Nephron (organoid): ENCODE results near the gene ARID1B.

ENCODE experiments used
- H3K27ac Mint-ChIP-seq, 3 experiments: 2 replicates each; pipeline ENCODE4 v1.8.0; 2020; ENCODE audit warnings: mixed read lengths in 3 of 3, mild to moderate bottlenecking in 2 of 3, moderate library complexity in 1 of 3
- H3K27me3 Mint-ChIP-seq: 2 replicates; pipeline ENCODE4 v1.8.0; 2021; ENCODE audit warnings: low read depth, mild to moderate bottlenecking, moderate library complexity, mixed read lengths
- H3K36me3 Mint-ChIP-seq: 2 replicates; pipeline ENCODE4 v1.8.0; 2020; ENCODE audit warnings: low read depth, mixed read lengths
- H3K4me1 Mint-ChIP-seq: 2 replicates; pipeline ENCODE4 v1.8.0; 2020; ENCODE audit warnings: mixed read lengths
- H3K4me3 Mint-ChIP-seq, 3 experiments: 2 replicates each; pipeline ENCODE4 v1.8.0; 2020; ENCODE audit warnings: mild to moderate bottlenecking in 3 of 3, mixed read lengths in 3 of 3, moderate library complexity in 2 of 3
- H3K9me3 Mint-ChIP-seq: 2 replicates; pipeline ENCODE4 v1.8.0; 2020; ENCODE audit warnings: mixed read lengths
- CTCF ChIP-seq, 3 experiments: fragments of 200-600 bp; sonication (generic); IDR thresholded peaks; one replicate each; pipeline ENCODE4 v1.5.0; 2021; ENCODE audit warnings: antibody characterized with exemption in 3 of 3; ENCODE audit not compliant: unreplicated experiment in 3 of 3

The ARID1B gene

GRCh38 chr6:157203764-157204163, 426.6 kb downstream of the ARID1B start:
- H3K4me3 Mint-ChIP-seq: no peak overlapping the region

GRCh38 chr6:157205473-157206358, 428.5 kb downstream of the ARID1B start:
- Mint-ChIP-seq H3K36me3 (peaks cover 78% of the 10 kb centered on the region), H3K27me3 (no peaks in the 10 kb centered on the region), H3K4me1 (peaks cover 31% of the 10 kb centered on the region), H3K9me3 (no peaks in the 10 kb centered on the region), H3K27ac (peak overlapping the region in 1 of 3 experiments; percentile 77), H3K4me3 (no peak overlapping the region)
- no peak for TF ChIP-seq CTCF (IDR thresholded peaks at IDR 0.05; ENCODE audit: unreplicated experiment in 3 of 3)

More at GRCh38 chr6:157203764-157204163, 426.6 kb downstream of the ARID1B start:
- H3K36me3 Mint-ChIP-seq: peaks cover 82% of the 10 kb centered on the region
- TF ChIP-seq CTCF (IDR thresholded peaks at IDR 0.05; ENCODE audit: unreplicated experiment in 3 of 3): no peak
- peaks cover 31% of the 10 kb centered on the region for H3K4me1 Mint-ChIP-seq
- H3K9me3 Mint-ChIP-seq: no peaks in the 10 kb centered on the region
- H3K27ac Mint-ChIP-seq: peak overlapping the region in 1 of 3 experiments; percentile 9
- H3K27me3 Mint-ChIP-seq: no peaks in the 10 kb centered on the region

DNA sequence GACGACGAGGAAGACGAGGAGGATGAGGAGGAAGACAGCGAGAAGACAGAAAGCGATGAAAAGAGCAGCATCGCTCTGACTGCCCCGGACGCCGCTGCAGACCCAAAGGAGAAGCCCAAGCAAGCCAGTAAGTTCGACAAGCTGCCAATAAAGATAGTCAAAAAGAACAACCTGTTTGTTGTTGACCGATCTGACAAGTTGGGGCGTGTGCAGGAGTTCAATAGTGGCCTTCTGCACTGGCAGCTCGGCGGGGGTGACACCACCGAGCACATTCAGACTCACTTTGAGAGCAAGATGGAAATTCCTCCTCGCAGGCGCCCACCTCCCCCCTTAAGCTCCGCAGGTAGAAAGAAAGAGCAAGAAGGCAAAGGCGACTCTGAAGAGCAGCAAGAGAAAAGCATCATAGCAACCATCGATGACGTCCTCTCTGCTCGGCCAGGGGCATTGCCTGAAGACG, 429.2 kb downstream of the ARID1B start:
- Mint-ChIP-seq H3K4me1 (peaks cover 26% of the 10 kb centered on the region), H3K36me3 (peaks cover 71% of the 10 kb centered on the region), H3K9me3 (no peaks in the 10 kb centered on the region), H3K4me3 (no peak overlapping the region), H3K27me3 (no peaks in the 10 kb centered on the region), H3K27ac (no peak overlapping the region)
- no peak for TF ChIP-seq CTCF (IDR thresholded peaks at IDR 0.05; ENCODE audit: unreplicated experiment in 3 of 3)

GRCh38 chr6:157207521-157208076, 430.4 kb downstream of the ARID1B start:
- Mint-ChIP-seq H3K4me3 (no peak overlapping the region), H3K27ac (no peak overlapping the region), H3K36me3 (peaks cover 60% of the 10 kb centered on the region), H3K27me3 (no peaks in the 10 kb centered on the region), H3K9me3 (no peaks in the 10 kb centered on the region), H3K4me1 (peaks cover 19% of the 10 kb centered on the region)
- TF ChIP-seq CTCF (IDR thresholded peaks at IDR 0.05; ENCODE audit: unreplicated experiment in 3 of 3): no peak

DNA sequence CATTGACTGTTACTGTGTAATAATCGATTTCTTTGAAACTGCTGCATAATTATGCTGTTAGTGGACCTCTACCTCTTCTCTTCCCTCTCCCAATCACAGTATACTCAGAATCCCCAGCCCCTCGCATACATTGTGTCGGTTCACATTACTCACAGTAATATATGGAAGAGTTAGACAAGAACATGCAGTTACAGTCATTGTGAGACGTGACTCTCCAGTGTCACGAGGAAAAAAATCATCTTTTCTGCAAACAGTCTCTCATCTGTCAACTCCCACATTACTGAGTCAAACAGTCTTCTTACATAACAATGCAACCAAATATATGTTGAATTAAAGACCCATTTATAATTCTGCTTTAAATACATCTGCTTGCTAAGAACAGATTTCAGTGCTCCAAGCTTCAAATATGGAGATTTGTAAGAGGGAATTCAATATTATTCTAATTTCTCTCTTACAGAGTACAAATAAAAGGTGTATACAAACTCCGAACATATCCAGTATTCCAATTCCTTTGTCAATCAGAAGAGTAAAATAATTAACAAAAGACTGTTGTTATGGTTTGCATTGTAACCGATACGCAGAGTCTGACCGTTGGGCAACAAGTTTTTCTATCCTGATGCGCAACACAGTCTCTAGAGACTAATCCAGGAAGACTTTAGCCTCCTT, 432.8 kb downstream of the ARID1B start:
- Mint-ChIP-seq H3K36me3 (peaks cover 52% of the 10 kb centered on the region), H3K27me3 (no peaks in the 10 kb centered on the region), H3K27ac (no peak overlapping the region), H3K4me3 (no peak overlapping the region), H3K4me1 (peaks cover 7% of the 10 kb centered on the region), H3K9me3 (no peaks in the 10 kb centered on the region)
- no peak for TF ChIP-seq CTCF (IDR thresholded peaks at IDR 0.05; ENCODE audit: unreplicated experiment in 3 of 3)
